ENCODE data around the gene POR.
"Not testable (repeated sequence)": the region's sequence is repeated elsewhere in the genome, so short reads cannot be mapped to it uniquely, and the experiment has no call there.

The POR gene

GRCh38 chr7:76029682-76030081 lies 114.7 kb downstream of the POR start:
- DNase-seq (ENCODE audit: low read depth) = not testable (repeated sequence)

GRCh38 chr7:76031964-76032363 lies 117.0 kb downstream of the POR start:
- DNase-seq (ENCODE audit: low read depth) = no peak
